B cell (primary cell): Measurements from ENCODE around the gene SLC25A6. TPM values are rescaled to one million over a fixed set of nuclear protein-coding genes. Genes with fewer than 3 reads are reported as not detected.

ENCODE experiments used
- ATAC-seq: fragments of 200-7000 bp; cut with Tn5 transposase; one replicate; pipeline ENCODE4 v1.10.0; 2021; ENCODE audit warnings: low read depth, mild to moderate bottlenecking, moderate number of reproducible peaks, moderate library complexity
- CTCF ChIA-PET: fragments of 350-600 bp; sonication (Branson Sonifier 250); formaldehyde crosslinking; loops from one replicate; lab custom pipeline; 2021; ENCODE audit warnings: antibody characterized with exemption, inconsistent platforms; lab: Charles Lee
- POLR2A ChIA-PET: fragments of 350-600 bp; sonication (Branson Sonifier 250); formaldehyde crosslinking; loops from one replicate; lab custom pipeline; 2021; ENCODE audit warnings: antibody characterized with exemption; lab: Charles Lee
- DNase-seq: peaks from one replicate; pipeline ENCODE4 v3.0.0; 2013
- H2AFZ ChIP-seq: 2 replicates; pipeline ENCODE4 v1.6.1; 2012; ENCODE audit warnings: mild to moderate bottlenecking, low read depth, low read length; ENCODE audit not compliant: insufficient read depth, poor library complexity, severe bottlenecking
- H3K27ac ChIP-seq, 2 donors: 1 replicate in 1 of 2; 2 replicates in 1 of 2; pipeline ENCODE4 v1.5.1; 2012 to 2013; ENCODE audit warnings: low read length in 2 of 2, mild to moderate bottlenecking in 2 of 2, moderate library complexity in 1 of 2
- H3K27me3 ChIP-seq, 4 experiments: fragments of 200-600 bp in 1 of 4; sonication (generic) in 1 of 4; replicated peaks in 1 of 4; 1 replicate in 2 of 4; 2 replicates in 2 of 4; pipeline versions ENCODE4 v1.6.1 to v1.7.0; 2013 to 2016; ENCODE audit warnings: low read length in 3 of 4, mild to moderate bottlenecking in 2 of 4, mixed read lengths in 1 of 4, moderate library complexity in 1 of 4; ENCODE audit not compliant: insufficient read depth in 4 of 4, control insufficient read depth in 3 of 4; ENCODE audit errors: control extremely low read depth in 1 of 4
- H3K36me3 ChIP-seq, 2 experiments: replicated peaks in 1 of 2; 1 replicate in 1 of 2; 2 replicates in 1 of 2; pipeline versions ENCODE4 v1.6.1 to v1.7.1; 2013; ENCODE audit warnings: low read length in 1 of 2; ENCODE audit not compliant: insufficient read depth in 2 of 2, control insufficient read depth in 1 of 2; ENCODE audit errors: control extremely low read depth in 1 of 2, extremely low read depth in 1 of 2
- H3K4me1 ChIP-seq, 2 donors: fragments of 200-600 bp in 1 of 2; sonication (generic) in 1 of 2; 1 replicate in 1 of 2; 2 replicates in 1 of 2; pipeline versions ENCODE4 v1.5.1 to v1.6.1; 2013 to 2017; ENCODE audit warnings: low read length in 2 of 2; ENCODE audit not compliant: control insufficient read depth in 2 of 2, insufficient read depth in 2 of 2
- H3K4me2 ChIP-seq: replicated peaks from 2 replicates; pipeline ENCODE3; 2012; ENCODE audit warnings: mild to moderate bottlenecking, low read depth, low read length; ENCODE audit not compliant: poor library complexity, severe bottlenecking
- H3K4me3 ChIP-seq, 5 experiments: fragments of 200-600 bp in 1 of 5; sonication (generic) in 1 of 5; 1 replicate in 3 of 5; 2 replicates in 2 of 5; pipeline versions ENCODE4 v1.5.1 to v1.7.0; 2011 to 2016; ENCODE audit warnings: low read length in 4 of 5, mild to moderate bottlenecking in 4 of 5, low read depth in 2 of 5, control low read depth in 1 of 5, moderate library complexity in 1 of 5; ENCODE audit not compliant: insufficient read depth in 1 of 5; ENCODE audit errors: control extremely low read depth in 1 of 5, extremely low read depth in 1 of 5
- H3K79me2 ChIP-seq: fragments of 200-600 bp; sonication (generic); one replicate; pipeline ENCODE4 v1.6.0; 2016; ENCODE audit warnings: low read length; ENCODE audit not compliant: control insufficient read depth, insufficient read depth
- H3K9ac ChIP-seq: fragments of 200-600 bp; sonication (generic); 2 replicates; pipeline ENCODE4 v1.6.1; 2017; ENCODE audit warnings: mild to moderate bottlenecking, low read length, moderate library complexity
- H3K9me3 ChIP-seq, 3 donors: one replicate each; pipeline versions ENCODE4 v1.6.1 to v1.7.1; 2013; ENCODE audit warnings: low read length in 2 of 3; ENCODE audit not compliant: control insufficient read depth in 2 of 3, insufficient read depth in 1 of 3; ENCODE audit errors: control extremely low read depth in 1 of 3
- H4K20me1 ChIP-seq: 2 replicates; pipeline ENCODE4 v1.6.0; 2012; ENCODE audit warnings: mild to moderate bottlenecking, low read length; ENCODE audit not compliant: insufficient read depth, control insufficient read depth, poor library complexity, severe bottlenecking
- H3K27ac Mint-ChIP-seq: one replicate; pipeline ENCODE4 v1.8.0; 2021; ENCODE audit warnings: mixed read lengths
- H3K27me3 Mint-ChIP-seq: one replicate; pipeline ENCODE4 v1.8.0; 2021; ENCODE audit warnings: mixed read lengths
- H3K4me1 Mint-ChIP-seq: one replicate; pipeline ENCODE4 v1.8.0; 2021; ENCODE audit warnings: mixed read lengths
- H3K4me3 Mint-ChIP-seq: one replicate; pipeline ENCODE4 v1.8.0; 2021; ENCODE audit warnings: mixed read lengths
- H3K9me3 Mint-ChIP-seq: one replicate; pipeline ENCODE4 v1.8.0; 2022; ENCODE audit warnings: mixed read lengths; ENCODE audit not compliant: insufficient read depth
- EZH2 ChIP-seq: IDR thresholded peaks from 2 replicates; pipeline ENCODE4 v1.6.1; 2012; ENCODE audit warnings: borderline replicate concordance, low read depth, mild to moderate bottlenecking, moderate library complexity, low read length; ENCODE audit not compliant: insufficient read depth, poor library complexity, severe bottlenecking
- WGBS: methylation state at CpG from one replicate; pipeline ENCODE4 v1.1.5; 2013; ENCODE audit warnings: missing lambda C conversion rate; ENCODE audit not compliant: insufficient coverage; 5-methylcytosine and 5-hydroxymethylcytosine counted together
- intact Hi-C: fragments of 100-400 bp; cut with micrococcal nuclease; formaldehyde crosslinking; loops from one replicate; pipeline ENCODE4 v1.10.0; 2022
- polyA plus RNA-seq: library from polyadenylated mRNA; depleted of rRNA; stranded (reverse); fragments of >200 nt; gene quantifications from 2 replicates; pipeline ENCODE4 v1.2.3, GENCODE V29; 2012
- total RNA-seq, 2 donors: library from RNA; stranded (reverse); fragments of 120-200 nt in 1 of 2; gene quantifications; 1 replicate in 1 of 2; 2 replicates in 1 of 2; pipeline versions ENCODE4 v1.2.3 to v1.2.4, GENCODE V29; 2013 to 2022
- TF ChIP-seq, protein P1 (sequence below): fragments of 200-600 bp; IDR thresholded peaks from one replicate; pipeline ENCODE4 v1.8.0; 2022; ENCODE audit warnings: antibody characterized with exemption, mild to moderate bottlenecking

Gene SLC25A6
- total and polyA plus RNA-seq, 2 donors (not counting 1 experiment from before 2014, with no cell fraction given) = 343 to 642 TPM

DNA sequence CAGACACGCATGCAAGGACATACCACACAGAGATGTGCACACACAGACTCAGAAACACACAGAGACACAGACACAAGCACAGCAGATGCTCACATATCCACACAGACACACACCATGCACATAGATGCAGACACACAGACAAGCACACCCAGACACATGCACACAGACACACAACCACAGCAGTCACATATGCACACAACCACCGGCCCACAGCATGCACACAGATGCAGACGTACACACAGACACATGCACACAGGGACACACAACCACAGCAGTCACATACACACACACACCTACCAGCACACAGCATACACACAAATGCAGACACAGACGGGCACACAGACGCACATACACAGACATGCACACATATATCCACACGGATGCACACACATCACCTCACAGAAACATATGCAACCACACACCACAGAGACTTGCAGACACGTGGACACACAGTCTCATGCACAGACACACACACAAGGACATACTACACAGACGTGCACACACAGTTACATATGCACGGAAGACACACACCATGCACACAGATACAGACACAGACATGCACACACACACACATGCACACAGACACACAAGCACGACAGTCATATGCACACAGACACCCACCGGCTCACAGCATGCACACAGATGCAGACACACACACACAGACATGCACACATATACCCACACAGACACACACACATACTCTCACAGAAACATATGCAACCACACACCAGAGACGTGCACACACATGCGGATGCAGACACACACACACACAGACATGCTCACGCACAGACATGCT is 25.2 kb upstream of the SLC25A6 start:
- WGBS = 86% methylated on average over 14 of the region's 14 CpGs
- Histone ChIP-seq H3K4me2 (no peak overlapping the region), H3K4me1 (no peaks in the 10 kb centered on the region), H3K36me3 (peaks cover 2 to 42% of the 10 kb centered on the region in 2 experiments), H2AFZ (no peak overlapping the region), H3K9me3 (peaks cover 0 to 50% (median 11%) of the 10 kb centered on the region in 3 donors), H4K20me1 (no peaks in the 10 kb centered on the region), H3K79me2 (no peaks in the 10 kb centered on the region), H3K4me3 (no peak overlapping the region), H3K27ac (no peak overlapping the region), H3K9ac (no peak overlapping the region), H3K27me3 (no peaks in the 10 kb centered on the region)
- H3K4me1 Mint-ChIP-seq = no peaks in the 10 kb centered on the region
- no peak for DNase-seq
- H3K27me3 Mint-ChIP-seq = no peaks in the 10 kb centered on the region
- intact Hi-C loops = no loop called here
- TF ChIP-seq, protein P1, sequence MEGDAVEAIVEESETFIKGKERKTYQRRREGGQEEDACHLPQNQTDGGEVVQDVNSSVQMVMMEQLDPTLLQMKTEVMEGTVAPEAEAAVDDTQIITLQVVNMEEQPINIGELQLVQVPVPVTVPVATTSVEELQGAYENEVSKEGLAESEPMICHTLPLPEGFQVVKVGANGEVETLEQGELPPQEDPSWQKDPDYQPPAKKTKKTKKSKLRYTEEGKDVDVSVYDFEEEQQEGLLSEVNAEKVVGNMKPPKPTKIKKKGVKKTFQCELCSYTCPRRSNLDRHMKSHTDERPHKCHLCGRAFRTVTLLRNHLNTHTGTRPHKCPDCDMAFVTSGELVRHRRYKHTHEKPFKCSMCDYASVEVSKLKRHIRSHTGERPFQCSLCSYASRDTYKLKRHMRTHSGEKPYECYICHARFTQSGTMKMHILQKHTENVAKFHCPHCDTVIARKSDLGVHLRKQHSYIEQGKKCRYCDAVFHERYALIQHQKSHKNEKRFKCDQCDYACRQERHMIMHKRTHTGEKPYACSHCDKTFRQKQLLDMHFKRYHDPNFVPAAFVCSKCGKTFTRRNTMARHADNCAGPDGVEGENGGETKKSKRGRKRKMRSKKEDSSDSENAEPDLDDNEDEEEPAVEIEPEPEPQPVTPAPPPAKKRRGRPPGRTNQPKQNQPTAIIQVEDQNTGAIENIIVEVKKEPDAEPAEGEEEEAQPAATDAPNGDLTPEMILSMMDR = no peak
- no peak for TF ChIP-seq EZH2
- no peak for ATAC-seq
- ChIA-PET CTCF (no interaction called here), POLR2A (no interaction called here)
- peaks cover 3% of the 10 kb centered on the region for H3K9me3 Mint-ChIP-seq
- no peak overlapping the region for H3K27ac Mint-ChIP-seq
- H3K4me3 Mint-ChIP-seq = no peak overlapping the region

DNA sequence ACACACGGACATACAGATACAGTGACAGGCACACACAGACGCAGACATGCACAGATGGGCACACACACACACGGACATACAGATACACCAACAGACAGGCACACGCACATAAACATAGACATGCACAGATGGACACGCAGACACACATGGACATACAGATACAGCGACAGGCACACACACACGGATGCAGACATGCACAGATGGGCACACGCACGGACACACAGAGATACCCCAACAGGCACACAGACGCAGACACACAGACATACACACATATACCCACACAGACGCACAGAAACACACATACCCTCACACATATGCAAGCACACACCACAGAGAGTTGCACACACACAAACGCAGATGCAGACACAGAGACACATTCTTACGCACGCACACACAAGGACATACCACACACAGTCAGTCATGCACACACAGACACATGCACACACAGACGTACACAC is 24.4 kb upstream of the SLC25A6 start:
- peaks cover 1 to 37% of the 10 kb centered on the region in 2 experiments for H3K36me3 ChIP-seq
- H3K27ac ChIP-seq = no peak overlapping the region
- no peaks in the 10 kb centered on the region for H3K27me3 ChIP-seq
- no peak overlapping the region for H3K4me2 ChIP-seq
- H3K4me1 Mint-ChIP-seq = peaks cover 2% of the 10 kb centered on the region
- no peak overlapping the region for H2AFZ ChIP-seq
- intact Hi-C loops = no loop called here
- H3K4me1 ChIP-seq = peaks cover 0 to 3% of the 10 kb centered on the region in 2 donors
- ATAC-seq = no peak
- H3K27ac Mint-ChIP-seq = no peak overlapping the region
- H4K20me1 ChIP-seq = no peaks in the 10 kb centered on the region
- no peaks in the 10 kb centered on the region for H3K79me2 ChIP-seq
- H3K9me3 Mint-ChIP-seq = peaks cover 3% of the 10 kb centered on the region
- ChIA-PET POLR2A (no interaction called here), CTCF (no interaction called here)
- TF ChIP-seq, protein P1 = no peak
- H3K9ac ChIP-seq = no peak overlapping the region
- no peaks in the 10 kb centered on the region for H3K27me3 Mint-ChIP-seq
- no peak overlapping the region for H3K4me3 Mint-ChIP-seq
- WGBS = 84% methylated on average over 15 of the region's 15 CpGs
- no peak overlapping the region for H3K4me3 ChIP-seq
- DNase-seq = no peak
- H3K9me3 ChIP-seq = peaks cover 0 to 42% (median 4%) of the 10 kb centered on the region in 3 donors
